Ascending aorta (tissue), 2 donors: Measurements from ENCODE around the gene GRM1. TPM values are rescaled to one million over a fixed set of nuclear protein-coding genes. Genes with fewer than 3 reads are reported as not detected.

Source experiments
- DNase-seq, 2 donors: peaks; one replicate each; pipeline ENCODE4 v3.0.0-alpha.2; 2019; ENCODE audit warnings: low spot score in 2 of 2
- H3K27ac ChIP-seq, 2 donors: fragments of 200-600 bp; sonication (generic); one replicate each; pipeline ENCODE4 v1.5.1; 2016 to 2017; ENCODE audit warnings: mild to moderate bottlenecking in 1 of 2
- H3K27me3 ChIP-seq: fragments of 200-600 bp; sonication (generic); one replicate; pipeline ENCODE4 v1.5.1; 2017
- H3K36me3 ChIP-seq, 2 donors: fragments of 200-600 bp; sonication (generic); one replicate each; pipeline ENCODE4 v1.5.1; 2016
- H3K4me1 ChIP-seq, 2 donors: fragments of 200-600 bp; sonication (generic); one replicate each; pipeline ENCODE4 v1.5.1; 2016 to 2017; ENCODE audit warnings: mild to moderate bottlenecking in 1 of 2
- H3K4me3 ChIP-seq, 2 donors: fragments of 200-600 bp; sonication (generic); one replicate each; pipeline ENCODE4 v1.5.1; 2016 to 2017; ENCODE audit warnings: mild to moderate bottlenecking in 1 of 2
- H3K9me3 ChIP-seq, 2 donors: fragments of 200-600 bp; sonication (generic); one replicate each; pipeline ENCODE4 v1.5.1; 2016
- CTCF ChIP-seq, 3 experiments: fragments of 200-600 bp in 2 of 3; fragments of 450-650 bp in 1 of 3; sonication (generic) in 2 of 3; IDR thresholded peaks; one replicate each; pipeline ENCODE4 v1.5.1; 2016 to 2019; ENCODE audit warnings: antibody characterized with exemption in 3 of 3, mild to moderate bottlenecking in 1 of 3, moderate library complexity in 1 of 3
- intact Hi-C: fragments of 100-400 bp; cut with DNase I; formaldehyde crosslinking; loops from one replicate; pipeline ENCODE4 v1.15.1; 2023
- total RNA-seq: library from RNA; depleted of rRNA; stranded (reverse); fragments of >200 nt; gene quantifications from one replicate; pipeline ENCODE4 v1.1.0, GENCODE V29; 2016

Gene GRM1
- total RNA-seq, 1 donor from 2014 or later = not detected

- no peak overlapping the region for H3K4me3 ChIP-seq
- H3K9me3 ChIP-seq = no peaks in the 10 kb centered on the region
- H3K27me3 ChIP-seq = no peaks in the 10 kb centered on the region
- no peak for TF ChIP-seq CTCF (IDR thresholded peaks at IDR 0.05)
- H3K27ac ChIP-seq = no peak overlapping the region
- DNase-seq = no peak
- H3K36me3 ChIP-seq = no peaks in the 10 kb centered on the region
- H3K4me1 ChIP-seq = no peaks in the 10 kb centered on the region
- intact Hi-C loops = no loop called here
These were observed 224.8 kb downstream of the GRM1 start for GRCh38 chr6:146253691-146254090.

GRCh38 chr6:146258206-146258605 is 229.3 kb downstream of the GRM1 start:
- H3K27me3 ChIP-seq = no peaks in the 10 kb centered on the region
- H3K4me1 ChIP-seq = no peaks in the 10 kb centered on the region
- no peak for TF ChIP-seq CTCF (IDR thresholded peaks at IDR 0.05)
- intact Hi-C loops = no loop called here
- no peaks in the 10 kb centered on the region for H3K9me3 ChIP-seq
- no peak overlapping the region for H3K27ac ChIP-seq
- H3K36me3 ChIP-seq = no peaks in the 10 kb centered on the region
- DNase-seq = no peak
- H3K4me3 ChIP-seq = no peak overlapping the region

- no peak for DNase-seq
- no peaks in the 10 kb centered on the region for H3K27me3 ChIP-seq
- H3K36me3 ChIP-seq = no peaks in the 10 kb centered on the region
- H3K4me3 ChIP-seq = no peak overlapping the region
- no peaks in the 10 kb centered on the region for H3K4me1 ChIP-seq
- intact Hi-C loops = no loop called here
- no peaks in the 10 kb centered on the region for H3K9me3 ChIP-seq
- no peak for TF ChIP-seq CTCF (IDR thresholded peaks at IDR 0.05)
- no peak overlapping the region for H3K27ac ChIP-seq
These were observed 232.0 kb downstream of the GRM1 start for GRCh38 chr6:146260886-146261285.

GRCh38 chr6:146265056-146265455 is 236.2 kb downstream of the GRM1 start:
- Histone ChIP-seq H3K4me3 (no peak overlapping the region), H3K9me3 (no peaks in the 10 kb centered on the region), H3K4me1 (no peaks in the 10 kb centered on the region), H3K27me3 (no peaks in the 10 kb centered on the region), H3K36me3 (no peaks in the 10 kb centered on the region), H3K27ac (no peak overlapping the region)
- intact Hi-C loops = no loop called here
- TF ChIP-seq CTCF (IDR thresholded peaks at IDR 0.05) = no peak
- no peak for DNase-seq

GRCh38 chr6:146267447-146267846 is 238.6 kb downstream of the GRM1 start:
- DNase-seq = no peak
- H3K27me3 ChIP-seq = no peaks in the 10 kb centered on the region

More at GRCh38 chr6:146267447-146267846, 238.6 kb downstream of the GRM1 start:
- no peak for TF ChIP-seq CTCF (IDR thresholded peaks at IDR 0.05)
- Histone ChIP-seq H3K27ac (no peak overlapping the region), H3K9me3 (no peaks in the 10 kb centered on the region), H3K4me1 (no peaks in the 10 kb centered on the region), H3K4me3 (no peak overlapping the region), H3K36me3 (no peaks in the 10 kb centered on the region)
- intact Hi-C loops = no loop called here
